ENCODE results near the gene SMAD7. TPM values are rescaled to one million over a fixed set of nuclear protein-coding genes. Genes with fewer than 3 reads are reported as not detected.

Gene SMAD7, protein sequence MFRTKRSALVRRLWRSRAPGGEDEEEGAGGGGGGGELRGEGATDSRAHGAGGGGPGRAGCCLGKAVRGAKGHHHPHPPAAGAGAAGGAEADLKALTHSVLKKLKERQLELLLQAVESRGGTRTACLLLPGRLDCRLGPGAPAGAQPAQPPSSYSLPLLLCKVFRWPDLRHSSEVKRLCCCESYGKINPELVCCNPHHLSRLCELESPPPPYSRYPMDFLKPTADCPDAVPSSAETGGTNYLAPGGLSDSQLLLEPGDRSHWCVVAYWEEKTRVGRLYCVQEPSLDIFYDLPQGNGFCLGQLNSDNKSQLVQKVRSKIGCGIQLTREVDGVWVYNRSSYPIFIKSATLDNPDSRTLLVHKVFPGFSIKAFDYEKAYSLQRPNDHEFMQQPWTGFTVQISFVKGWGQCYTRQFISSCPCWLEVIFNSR
- polyA plus RNA-seq: 10 to 100 TPM in 2 of 3 donors, 1 to 10 TPM in 1; 6.8 to 53.8 (median 18.1) TPM

DNA sequence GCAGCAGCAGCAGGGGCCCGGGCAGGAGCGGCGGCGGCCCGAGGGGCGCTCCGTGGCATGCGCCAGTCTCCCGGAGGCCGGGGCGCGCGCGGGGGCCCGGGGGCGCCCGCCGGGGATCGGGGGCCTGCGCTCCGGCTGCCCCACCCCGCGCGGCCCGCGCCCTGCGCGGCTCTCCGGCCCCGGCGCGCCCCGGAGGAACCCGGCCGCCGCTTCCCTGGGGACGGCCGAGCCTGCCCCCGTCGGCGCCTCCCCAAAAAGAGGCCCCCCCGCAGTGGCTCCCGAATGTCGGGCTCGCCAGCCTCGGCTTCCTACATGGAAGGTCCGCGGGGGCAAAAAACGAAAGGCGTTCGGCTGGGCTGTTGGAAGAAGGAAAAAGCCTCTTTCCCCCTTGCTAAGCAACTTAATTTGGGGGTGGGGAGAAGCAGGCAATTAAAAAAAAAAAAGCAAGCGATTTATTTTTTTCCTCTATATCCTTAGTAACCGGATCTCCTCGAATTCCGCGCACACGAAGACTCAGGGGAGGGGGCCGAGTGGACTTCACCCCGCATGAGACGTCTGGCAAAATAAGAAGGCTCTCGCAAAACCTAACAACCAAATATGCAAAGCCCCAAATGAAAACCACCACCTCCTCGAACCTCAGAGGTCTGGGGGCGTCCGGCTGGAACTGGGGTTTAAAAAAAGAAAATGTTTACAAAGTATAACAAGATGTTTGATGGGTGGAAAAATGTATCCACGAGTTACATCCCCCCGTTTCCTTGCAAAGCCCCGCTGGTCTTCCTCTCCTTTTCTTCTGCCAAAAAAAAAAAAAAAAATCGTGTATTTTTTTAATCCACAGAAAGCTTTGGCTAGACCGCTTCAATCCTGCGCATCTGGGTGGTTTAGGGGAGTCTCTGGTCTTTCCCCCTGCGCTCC is at the start of gene SMAD7:
Gene SMAD7 (minus strand): TSS at position 430 of the 912 bp plus-strand sequence. CDS start 541 bp downstream, outside the sequence.
- 0 to 1% (median 0%) methylated on average over 42 to 71 of the region's 71 CpGs for WGBS, 3 donors
- H3K27ac ChIP-seq (ENCODE audit: low read depth, low read length): peak within 1 kb of the TSS; percentile 81

DNA sequence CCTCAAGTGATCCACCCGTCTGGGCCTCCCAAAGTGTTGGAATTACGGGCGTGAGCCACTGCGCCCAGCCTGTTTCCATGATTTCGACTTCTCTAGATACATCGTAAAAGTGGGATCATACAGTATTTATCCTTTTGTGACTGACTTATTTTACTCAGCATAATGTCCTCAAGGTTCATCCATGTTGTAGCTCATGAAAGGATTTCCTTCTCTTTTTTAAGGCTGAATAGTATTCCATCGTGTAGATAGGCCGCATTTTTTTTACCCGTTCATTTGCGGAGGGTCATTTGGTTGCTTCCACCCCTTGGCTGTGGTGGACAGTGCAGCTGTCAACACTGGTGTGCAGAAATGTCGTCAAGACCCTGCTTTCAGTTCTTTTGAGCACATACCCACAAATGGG is 48.8 kb upstream of the SMAD7 start:
- 88 to 95% (median 89%) methylated on average over 11 of the region's 11 CpGs for WGBS, 3 donors
- H3K27ac ChIP-seq (ENCODE audit: low read depth, low read length): no peak overlapping the region

DNA sequence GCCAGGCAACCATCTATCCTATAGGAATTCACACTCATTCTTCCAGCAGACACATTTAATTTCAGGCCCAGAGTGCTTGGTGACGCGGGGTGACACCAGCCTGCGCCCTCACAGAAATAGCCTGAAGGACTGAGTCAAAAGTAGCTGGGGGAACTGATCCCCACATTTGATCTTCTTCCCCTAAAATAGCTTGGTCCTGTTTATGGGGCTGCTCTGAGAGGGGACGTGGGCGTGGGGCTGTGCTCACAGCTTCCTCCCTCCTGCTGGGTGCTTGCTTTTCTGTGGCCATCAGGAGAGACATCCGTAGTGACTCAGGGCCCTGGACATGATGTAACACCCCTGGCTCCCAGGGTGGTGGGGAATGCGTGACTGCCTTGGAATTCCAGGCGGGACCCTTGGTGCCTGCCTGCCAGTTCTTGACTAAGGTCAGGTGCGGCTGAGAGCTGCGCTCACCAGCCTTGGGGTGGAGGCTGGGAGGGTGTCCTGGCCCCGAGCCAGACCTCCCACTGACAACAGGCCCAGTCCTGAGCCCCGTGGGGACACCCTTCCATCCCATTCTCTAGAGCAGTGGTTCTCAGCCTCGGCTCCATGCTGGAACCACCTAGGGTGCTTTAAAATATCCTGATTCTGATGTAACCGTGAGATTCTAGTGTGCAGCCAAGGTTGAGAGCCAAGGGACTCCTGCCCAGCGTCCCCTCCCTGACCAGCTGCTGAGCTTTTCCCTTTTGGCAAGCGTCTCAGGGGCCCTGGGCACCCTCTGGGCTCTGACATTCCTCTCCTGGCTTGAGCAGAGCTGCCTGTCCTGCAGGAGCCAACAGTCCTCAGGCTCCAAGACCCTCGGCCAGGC is 47.4 kb upstream of the SMAD7 start:
- 69 to 74% (median 70%) methylated on average over 17 of the region's 17 CpGs for WGBS, 3 donors
- H3K27ac ChIP-seq (ENCODE audit: low read depth, low read length): no peak overlapping the region

DNA sequence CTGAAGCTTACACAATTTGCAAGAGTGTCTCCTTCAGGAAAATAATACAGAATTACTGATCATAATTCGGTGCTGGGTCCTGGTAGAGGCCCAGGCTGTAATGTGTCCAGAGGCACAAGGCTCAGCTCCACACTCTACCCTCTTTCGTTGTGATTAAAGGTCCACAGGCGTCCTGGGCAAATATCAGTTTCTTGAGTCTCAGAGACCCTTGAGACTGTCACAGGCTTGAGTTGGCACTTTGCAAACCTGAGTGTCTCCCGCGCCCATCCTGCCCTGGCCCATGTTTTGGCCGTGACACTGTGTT is 46.9 kb upstream of the SMAD7 start:
- H3K27ac ChIP-seq (ENCODE audit: low read depth, low read length): no peak overlapping the region
- 90 to 93% (median 92%) methylated on average over 6 of the region's 6 CpGs for WGBS, 3 donors

DNA sequence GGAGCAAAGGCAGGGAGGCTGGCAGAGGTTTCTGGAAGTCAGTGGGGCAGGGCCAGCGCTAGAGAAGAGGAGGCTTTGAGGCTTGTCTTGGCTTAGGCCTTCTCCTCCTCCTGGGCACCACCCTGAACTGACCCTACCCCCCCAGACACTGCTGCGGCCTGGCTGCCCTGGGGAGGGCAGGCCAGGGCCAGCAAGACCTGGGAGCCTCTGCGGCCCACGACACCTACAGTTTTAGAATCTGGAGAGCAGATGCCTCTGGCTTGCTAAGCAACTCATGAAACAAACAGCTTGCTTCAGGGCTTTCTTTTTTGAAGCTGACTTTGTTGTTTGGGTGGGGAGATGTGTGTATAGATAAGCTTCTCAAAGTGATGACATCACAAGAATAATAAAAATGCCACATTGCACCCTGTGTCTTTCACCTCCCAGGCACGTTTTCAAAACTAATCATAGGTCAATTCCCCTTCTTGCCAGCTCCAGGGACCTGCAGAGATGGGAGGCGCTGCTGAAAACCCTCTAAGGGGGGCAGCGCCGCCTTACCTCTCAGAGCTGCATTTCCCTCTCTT is 46.2 kb upstream of the SMAD7 start:
- H3K27ac ChIP-seq (ENCODE audit: low read depth, low read length): no peak overlapping the region
- 76 to 91% (median 78%) methylated on average over 8 of the region's 8 CpGs for WGBS, 3 donors

DNA sequence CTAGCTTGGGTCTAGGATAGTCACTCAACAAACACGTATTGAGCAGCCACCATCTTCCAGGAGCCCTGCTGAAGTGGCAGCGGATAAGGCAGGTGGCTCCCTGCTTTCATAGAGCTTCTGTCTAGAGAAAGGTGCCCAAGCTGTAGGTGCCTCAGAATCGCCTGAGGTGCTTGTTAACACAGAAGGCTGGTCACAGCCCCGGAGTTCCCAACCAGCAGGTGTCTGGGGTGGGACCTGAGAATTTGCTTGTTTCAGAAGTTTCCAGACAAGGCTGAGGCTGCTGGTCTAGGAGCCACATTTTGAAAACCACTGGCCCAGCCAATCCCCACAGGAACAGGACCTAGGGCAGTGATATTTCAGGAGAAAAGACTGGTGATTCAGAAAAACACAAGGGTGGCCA is 45.3 kb upstream of the SMAD7 start:
- WGBS, 3 donors: 97 to 100% (median 99%) methylated on average over 4 of the region's 4 CpGs
- no peak overlapping the region for H3K27ac ChIP-seq (ENCODE audit: low read depth, low read length)

DNA sequence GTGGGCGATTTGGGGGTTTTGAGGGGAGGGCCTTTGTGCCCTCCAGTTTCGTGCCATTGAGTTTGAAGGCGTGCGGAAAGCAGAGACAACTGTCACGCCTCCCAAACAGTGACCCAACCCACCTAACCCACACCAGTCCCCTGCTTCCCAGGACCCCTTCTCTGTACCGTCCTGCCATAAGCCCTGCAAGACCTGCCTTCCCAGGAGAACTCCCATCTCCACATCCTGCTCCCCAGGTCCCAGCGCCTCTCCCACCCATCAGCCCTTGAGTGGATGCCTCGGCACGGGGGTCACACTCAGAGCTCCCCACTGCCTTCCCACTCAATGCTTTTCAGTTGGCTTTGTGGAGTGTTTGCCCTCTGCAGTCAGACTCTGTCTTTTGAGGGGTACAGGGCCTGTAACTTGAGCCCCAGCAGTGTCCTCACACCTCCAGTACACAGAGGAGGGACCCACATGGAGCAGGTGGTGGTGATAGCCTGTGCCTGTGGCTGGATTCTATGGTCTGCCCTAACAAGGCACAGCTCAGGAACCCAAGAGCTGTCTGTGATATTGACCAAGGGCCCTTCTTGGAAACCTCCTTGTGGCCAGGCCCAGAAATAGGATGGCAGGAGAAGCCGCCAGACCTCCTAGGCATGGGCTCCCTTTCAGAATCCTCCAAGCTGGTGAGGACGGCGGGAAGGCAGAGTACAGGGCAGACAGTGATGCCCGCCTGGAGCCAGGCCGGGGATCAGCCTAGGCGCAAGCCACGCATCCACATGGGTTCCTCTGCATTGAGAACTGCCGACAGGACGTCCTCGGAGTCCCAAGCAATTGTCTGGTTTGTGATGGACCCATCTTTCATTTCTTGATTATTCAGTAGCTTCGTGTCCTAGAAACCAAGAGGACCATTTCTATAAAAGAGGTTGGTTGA is 44.4 kb upstream of the SMAD7 start:
- WGBS, 3 donors: 91 to 95% (median 94%) methylated on average over 20 of the region's 20 CpGs
- H3K27ac ChIP-seq (ENCODE audit: low read depth, low read length): no peak overlapping the region

DNA sequence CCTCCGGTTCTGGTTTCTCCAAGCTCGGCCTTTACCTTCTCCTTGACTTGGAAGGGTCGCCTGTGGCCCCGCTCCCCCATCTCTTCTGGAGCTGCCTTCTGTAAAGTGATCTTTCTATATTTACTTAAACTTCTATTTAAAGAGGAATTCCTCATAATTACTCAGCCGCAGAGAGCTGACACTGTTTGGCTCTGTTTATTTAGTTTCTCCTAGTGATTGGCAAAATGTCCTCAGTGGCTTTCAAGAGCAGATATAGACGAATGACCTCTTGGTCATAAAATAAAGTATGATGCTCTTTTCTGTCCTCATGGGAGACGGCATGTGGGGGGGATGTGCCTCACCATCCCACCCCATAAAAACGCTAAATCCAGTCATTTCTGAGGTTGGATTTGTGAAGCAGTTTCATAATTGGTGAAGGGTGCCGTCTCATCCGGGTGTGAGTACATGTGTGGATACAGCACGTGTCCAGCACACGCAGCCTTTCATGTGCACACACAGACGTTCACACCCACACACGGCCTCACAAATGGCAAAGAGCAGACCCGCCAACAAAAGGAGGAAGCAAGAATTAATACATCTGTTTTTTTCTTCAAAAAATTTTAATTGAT is 43.4 kb upstream of the SMAD7 start:
- H3K27ac ChIP-seq (ENCODE audit: low read depth, low read length): no peak overlapping the region
- 36 to 64% (median 43%) methylated on average over 15 of the region's 15 CpGs for WGBS, 3 donors

DNA sequence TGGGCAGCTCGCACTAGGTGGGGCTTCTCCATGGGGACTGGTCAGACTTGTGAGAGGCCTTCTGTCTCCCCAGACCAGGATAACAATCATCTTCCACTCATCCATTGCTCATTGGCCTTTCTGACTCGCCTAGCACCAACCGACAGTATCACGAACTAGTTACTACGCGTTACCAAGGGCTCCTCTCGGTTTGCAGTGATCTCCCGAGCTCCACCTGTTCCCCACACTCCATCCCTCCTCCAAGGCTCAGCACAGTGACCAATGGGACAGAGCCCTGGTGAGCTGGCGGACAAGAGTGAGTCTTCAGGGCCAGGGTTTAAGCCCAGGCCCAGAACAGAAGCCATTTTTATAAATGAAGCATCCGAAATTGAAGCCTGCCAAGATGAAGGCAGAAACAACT is 42.8 kb upstream of the SMAD7 start:
- 82 to 88% (median 82%) methylated on average over 10 of the region's 10 CpGs for WGBS, 3 donors
- H3K27ac ChIP-seq (ENCODE audit: low read depth, low read length): no peak overlapping the region

DNA sequence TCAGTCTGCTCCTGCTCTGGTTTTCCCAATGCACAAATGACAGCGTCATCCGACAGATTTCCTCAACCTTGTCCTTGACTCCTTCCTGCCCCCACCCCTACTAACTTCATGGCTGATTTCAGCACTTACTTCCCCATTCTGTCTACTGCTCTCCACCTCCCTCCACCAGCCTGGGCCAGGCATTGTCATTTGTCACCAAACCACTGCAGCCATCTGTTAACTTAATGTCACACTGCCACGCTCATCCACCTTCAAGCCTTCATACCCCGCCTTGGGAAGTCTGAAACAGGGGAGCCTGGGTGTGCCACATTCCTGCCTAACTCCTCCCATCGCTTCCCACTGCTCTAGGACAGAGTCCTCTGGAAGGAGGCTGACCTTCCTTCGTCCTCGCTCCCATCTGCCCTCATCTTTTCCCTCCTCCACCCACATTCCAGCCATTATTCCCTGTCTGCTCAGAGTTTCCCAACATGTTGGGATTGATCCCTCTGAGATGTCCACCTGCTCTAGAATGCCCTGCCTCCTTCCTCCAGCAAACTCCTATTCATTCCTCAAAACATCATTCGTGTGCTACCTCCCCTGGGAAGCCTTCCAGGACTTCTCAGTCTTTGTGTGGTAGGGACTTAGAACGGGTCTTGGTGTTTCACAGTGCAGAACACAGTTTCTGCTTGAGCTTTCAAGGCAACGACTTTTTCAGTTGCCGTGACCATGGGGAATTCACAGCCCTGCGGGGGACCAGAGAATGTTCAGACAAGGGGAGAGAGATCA is 42.2 kb upstream of the SMAD7 start:
- no peak overlapping the region for H3K27ac ChIP-seq (ENCODE audit: low read depth, low read length)
- WGBS, 3 donors: 71 to 87% (median 76%) methylated on average over 12 of the region's 12 CpGs

DNA sequence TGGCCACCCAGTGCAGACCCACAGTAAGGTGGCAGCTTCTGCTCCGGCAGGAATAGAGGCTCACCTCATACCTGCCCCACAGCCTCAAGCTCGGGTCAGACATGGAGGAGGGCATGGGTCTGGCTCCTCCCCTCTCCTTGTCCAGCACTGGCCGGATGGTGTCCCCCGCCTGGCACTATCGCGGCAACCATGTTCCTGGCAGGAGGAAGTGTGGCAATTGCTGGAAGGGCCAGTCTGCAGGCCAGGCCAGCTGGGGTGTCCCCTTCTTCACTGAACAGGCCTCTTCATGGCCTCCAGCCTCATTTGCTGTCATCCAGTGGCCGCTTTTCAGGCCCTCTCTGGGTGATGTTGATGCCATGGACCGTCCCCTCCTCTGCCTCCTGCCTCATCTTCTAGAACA is 41.4 kb upstream of the SMAD7 start:
- WGBS, 3 donors: 80 to 89% (median 89%) methylated on average over 8 of the region's 8 CpGs
- no peak overlapping the region for H3K27ac ChIP-seq (ENCODE audit: low read depth, low read length)

DNA sequence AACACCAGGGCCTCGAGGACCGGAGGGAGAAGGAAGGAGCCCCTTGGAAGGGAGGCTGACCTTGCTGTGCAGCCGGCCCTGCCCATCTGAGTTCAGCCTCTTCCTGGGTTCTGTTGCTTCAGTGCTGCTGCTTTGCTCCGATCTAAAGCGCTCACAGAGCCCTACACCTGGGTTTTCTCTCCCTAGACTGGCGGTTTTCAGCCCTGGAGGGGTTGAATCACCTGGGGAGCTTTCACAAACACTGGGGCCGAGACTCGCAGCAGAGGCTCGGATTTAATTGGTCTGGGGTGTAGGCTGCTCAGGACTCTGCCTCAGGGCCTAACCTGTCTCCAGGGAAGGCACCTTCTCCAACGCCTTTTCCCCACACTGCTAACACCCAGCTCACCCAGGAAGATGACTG is 40.9 kb upstream of the SMAD7 start:
- no peak overlapping the region for H3K27ac ChIP-seq (ENCODE audit: low read depth, low read length)
- WGBS, 3 donors: 89 to 95% (median 92%) methylated on average over 10 of the region's 10 CpGs

DNA sequence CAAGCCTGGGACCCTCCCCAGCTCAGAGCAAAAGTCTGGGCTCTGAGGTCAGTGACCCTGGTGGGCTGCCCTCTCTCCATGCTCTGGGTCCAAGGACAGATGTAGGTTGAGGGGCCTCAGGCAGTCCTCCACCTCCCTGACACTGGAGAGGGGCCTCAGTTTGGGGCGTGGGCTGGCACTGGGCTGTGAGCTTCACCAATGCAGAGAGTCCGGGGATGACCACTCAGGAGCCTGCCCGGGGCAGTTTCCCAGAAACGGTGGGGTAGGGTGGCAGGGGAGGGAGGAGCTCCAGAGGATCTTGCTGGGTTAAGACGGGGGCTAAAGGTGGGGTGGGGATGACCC is 40.5 kb upstream of the SMAD7 start:
- no peak overlapping the region for H3K27ac ChIP-seq (ENCODE audit: low read depth, low read length)
- 80 to 86% (median 81%) methylated on average over 5 of the region's 5 CpGs for WGBS, 3 donors

DNA sequence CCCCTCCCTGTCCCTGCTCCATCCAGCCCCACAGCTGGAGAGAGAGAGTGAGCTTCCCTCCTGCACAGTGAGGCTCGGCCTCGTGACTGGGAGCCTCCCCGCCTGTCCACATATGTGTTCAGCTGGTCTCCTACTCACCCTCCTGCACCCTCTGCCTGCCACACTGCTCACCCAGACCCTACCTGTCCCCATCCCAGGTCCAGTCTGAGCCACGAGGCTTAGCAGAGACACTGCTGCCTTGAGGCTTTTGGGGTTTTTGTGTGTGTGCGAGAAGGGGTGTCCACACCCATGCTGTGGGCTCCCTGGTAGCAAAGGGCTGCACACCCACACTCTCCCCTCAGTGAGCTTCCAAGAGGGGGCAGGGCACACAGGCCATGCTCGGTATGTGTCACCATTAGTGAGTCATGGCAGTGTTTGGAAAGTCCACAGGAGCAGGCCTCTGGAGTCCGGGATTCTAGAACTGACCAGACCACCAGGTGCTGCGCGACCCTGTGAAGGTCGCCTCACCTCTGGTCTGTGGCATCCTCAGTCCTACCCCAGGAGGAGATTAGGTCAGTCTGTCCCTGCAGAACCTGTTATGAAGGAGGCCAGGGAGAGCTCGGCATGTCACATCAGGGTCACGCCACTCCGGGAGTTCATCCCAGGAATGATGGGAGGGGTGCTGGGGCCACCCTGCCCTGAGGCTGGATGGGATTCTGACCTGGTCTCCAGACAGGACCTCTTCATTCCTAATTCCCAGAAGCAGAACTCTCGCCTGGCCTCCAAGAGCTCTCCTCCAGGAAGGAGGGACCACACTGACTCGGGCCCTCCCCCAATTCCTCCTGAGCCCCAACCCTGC is 39.9 kb upstream of the SMAD7 start:
- no peak overlapping the region for H3K27ac ChIP-seq (ENCODE audit: low read depth, low read length)
- 84 to 91% (median 86%) methylated on average over 15 of the region's 15 CpGs for WGBS, 3 donors
